Panc1 (cell line): ENCODE measurements around the gene LIMCH1. TPM values are rescaled to one million over a fixed set of nuclear protein-coding genes. Genes with fewer than 3 reads are reported as not detected.

Source experiments
- ATAC-seq: fragments of 200-7000 bp; cut with Tn5 transposase; 2 replicates; pipeline ENCODE4 v1.9.1; 2020; ENCODE audit warnings: mild to moderate bottlenecking, moderate library complexity
- BruUV-seq: library from RNA; stranded (reverse); fragments of 400-500 nt; replicated peaks from 2 replicates; lab custom pipeline; 2021; lab: Mats Ljungman, UMichigan
- CTCF ChIA-PET: fragments of 300-600 bp; sonication (Branson Sonifier 250); formaldehyde crosslinking; loops from one replicate; lab custom pipeline; 2022; ENCODE audit warnings: antibody characterized with exemption; lab: Charles Lee
- POLR2A ChIA-PET: fragments of 300-600 bp; sonication (Branson Sonifier 250); formaldehyde crosslinking; loops from one replicate; lab custom pipeline; 2022; ENCODE audit warnings: antibody characterized with exemption; lab: Charles Lee
- DNase-seq: peaks from one replicate; pipeline ENCODE4 v3.0.0-alpha.2; 2010; ENCODE audit warnings: low read depth, low spot score
- H3K27ac ChIP-seq: 2 replicates; pipeline ENCODE4 v1.5.1; 2011; ENCODE audit warnings: mild to moderate bottlenecking, low read length, inconsistent platforms
- H3K27me3 ChIP-seq: fragments of 200-500 bp; sonication (Bioruptor generic); 2 replicates; pipeline ENCODE4 v1.6.0; 2014; ENCODE audit warnings: low read length, inconsistent platforms; ENCODE audit not compliant: control insufficient read depth, insufficient read depth
- H3K36me3 ChIP-seq: fragments of 200-500 bp; sonication (Bioruptor generic); 2 replicates; pipeline ENCODE4 v1.5.1; 2014; ENCODE audit warnings: inconsistent platforms, mild to moderate bottlenecking, low read length, moderate library complexity; ENCODE audit not compliant: control insufficient read depth, insufficient read depth
- H3K4me1 ChIP-seq: 2 replicates; pipeline ENCODE4 v1.5.1; 2011; ENCODE audit warnings: inconsistent platforms, mild to moderate bottlenecking, low read length, moderate library complexity; ENCODE audit not compliant: control insufficient read depth, insufficient read depth
- H3K4me3 ChIP-seq, 2 experiments: 2 replicates each; pipeline ENCODE4 v1.5.1; 2011 to 2012; ENCODE audit warnings: low read depth in 2 of 2, low read length in 2 of 2, mild to moderate bottlenecking in 2 of 2, inconsistent platforms in 1 of 2, moderate library complexity in 1 of 2
- H3K9me3 ChIP-seq: fragments of 200-500 bp; sonication (Bioruptor generic); 2 replicates; pipeline ENCODE4 v1.5.1; 2014; ENCODE audit warnings: low read depth, mild to moderate bottlenecking, inconsistent platforms, low read length, moderate library complexity; ENCODE audit not compliant: control insufficient read depth, insufficient read depth
- CTCF ChIP-seq: fragments of 450-650 bp; IDR thresholded peaks from 2 replicates; pipeline ENCODE4 v1.5.1; 2017; ENCODE audit warnings: mild to moderate bottlenecking
- POLR2AphosphoS5 ChIP-seq: IDR thresholded peaks from 2 replicates; pipeline ENCODE4 v1.6.1; 2012; ENCODE audit warnings: mild to moderate bottlenecking, low read depth, low read length, moderate library complexity
- REST ChIP-seq, 2 experiments: IDR thresholded peaks; 2 replicates each; pipeline ENCODE4 v1.6.1; 2011 to 2012; ENCODE audit warnings: low read depth in 2 of 2, control low read depth in 1 of 2, low read length in 1 of 2, mild to moderate bottlenecking in 1 of 2, moderate library complexity in 1 of 2; ENCODE audit not compliant: insufficient read depth in 1 of 2
- SIN3A ChIP-seq: IDR thresholded peaks from 2 replicates; pipeline ENCODE4 v1.6.1; 2012; ENCODE audit warnings: low read depth, mild to moderate bottlenecking, low read length, moderate library complexity, borderline replicate concordance; ENCODE audit not compliant: insufficient read depth
- TCF7L2 ChIP-seq: IDR thresholded peaks from 2 replicates; pipeline ENCODE4 v1.6.1; 2011; ENCODE audit warnings: mild to moderate bottlenecking, low read depth, low read length, inconsistent platforms
- in situ Hi-C: cut with HindIII; loops from 2 replicates; pipeline ENCODE4 v1.10.0; 2016; ENCODE audit warnings: low sequenced_read_pairs, low pct_unique_long_range_greater_than_20kb
- intact Hi-C: fragments of 100-400 bp; cut with micrococcal nuclease; formaldehyde crosslinking; loops from one replicate; pipeline ENCODE4 v1.10.0; 2022; ENCODE audit not compliant: unreplicated experiment
- total RNA-seq: library from RNA; stranded (reverse); gene quantifications from one replicate; pipeline ENCODE4 v1.2.1, GENCODE V29; 2021; ENCODE audit not compliant: unreplicated experiment

Gene LIMCH1
- total RNA-seq, 1 experiment from 2014 or later, result 3.3 TPM

GRCh38 chr4:41681054-41681453 lies 143.1 kb downstream of the LIMCH1 start:
- no peak for ATAC-seq
- POLR2A ChIA-PET, result no interaction called here
- in situ Hi-C loops, result no loop called here
- Histone ChIP-seq H3K36me3 (no peaks in the 10 kb centered on the region), H3K27ac (no peak overlapping the region), H3K4me3 (no peak overlapping the region), H3K27me3 (no peaks in the 10 kb centered on the region; the same call in 1 of the 2 replicates), H3K4me1 (no peaks in the 10 kb centered on the region), H3K9me3 (no peaks in the 10 kb centered on the region)
- intact Hi-C loops, result no loop called here
- TF ChIP-seq TCF7L2 (no peak), SIN3A (no peak), REST (IDR thresholded peaks at IDR 0.05; ENCODE audit: insufficient read depth in 1 of 2, low read depth in 2 of 2, low read length in 1 of 2) (no peak), POLR2AphosphoS5 (no peak), CTCF (no peak)
- BruUV-seq, result no TSS peak
- CTCF ChIA-PET, result no interaction called here
- DNase-seq, result no peak

GRCh38 chr4:41683326-41683725 lies 145.4 kb downstream of the LIMCH1 start:
- DNase-seq (no peak), ATAC-seq (no peak)
- intact Hi-C loops, result no loop called here
- Histone ChIP-seq H3K4me3 (no peak overlapping the region), H3K27me3 (no peaks in the 10 kb centered on the region; the same call in 1 of the 2 replicates), H3K9me3 (no peaks in the 10 kb centered on the region), H3K4me1 (no peaks in the 10 kb centered on the region), H3K36me3 (no peaks in the 10 kb centered on the region), H3K27ac (no peak overlapping the region)
- in situ Hi-C loops, result no loop called here
- BruUV-seq, result no TSS peak
- ChIA-PET POLR2A (no interaction called here), CTCF (no interaction called here)
- TF ChIP-seq SIN3A, result no peak
- no peak for TF ChIP-seq POLR2AphosphoS5
- TF ChIP-seq CTCF, result no peak
- no peak for TF ChIP-seq REST (IDR thresholded peaks at IDR 0.05; ENCODE audit: insufficient read depth in 1 of 2, low read depth in 2 of 2, low read length in 1 of 2)
- TF ChIP-seq TCF7L2, result no peak
